IgD-negative memory B cell (primary cell): ENCODE measurements around the gene UBE2G2. TPM values are rescaled to one million over a fixed set of nuclear protein-coding genes. Genes with fewer than 3 reads are reported as not detected.

Experiments
- H3K27ac Mint-ChIP-seq, 3 donors: one replicate each; pipeline ENCODE4 v1.8.0; 2020 to 2022; ENCODE audit warnings: mild to moderate bottlenecking in 3 of 3, mixed read lengths in 3 of 3, moderate library complexity in 1 of 3
- H3K27me3 Mint-ChIP-seq: one replicate; pipeline ENCODE4 v1.8.0; 2021; ENCODE audit warnings: mixed read lengths
- H3K36me3 Mint-ChIP-seq: one replicate; pipeline ENCODE4 v1.8.0; 2020; ENCODE audit warnings: mild to moderate bottlenecking, mixed read lengths
- H3K4me1 Mint-ChIP-seq, 3 donors: one replicate each; pipeline ENCODE4 v1.8.0; 2020 to 2022; ENCODE audit warnings: mixed read lengths in 3 of 3, mild to moderate bottlenecking in 1 of 3
- H3K4me3 Mint-ChIP-seq, 4 donors: one replicate each; pipeline ENCODE4 v1.8.0; 2020 to 2022; ENCODE audit warnings: mild to moderate bottlenecking in 4 of 4, mixed read lengths in 4 of 4, moderate library complexity in 3 of 4
- H3K9me3 Mint-ChIP-seq, 3 donors: one replicate each; pipeline ENCODE4 v1.8.0; 2020 to 2021; ENCODE audit warnings: mixed read lengths in 3 of 3, mild to moderate bottlenecking in 1 of 3
- polyA plus RNA-seq: library from polyadenylated mRNA; unstranded; fragments of 300-500 nt; fragmentation: Illumina TruSeq; gene quantifications from one replicate; pipeline ENCODE4 v1.2.3, GENCODE V29; 2021

UBE2G2 gene
- polyA plus RNA-seq = 55.7 TPM

DNA sequence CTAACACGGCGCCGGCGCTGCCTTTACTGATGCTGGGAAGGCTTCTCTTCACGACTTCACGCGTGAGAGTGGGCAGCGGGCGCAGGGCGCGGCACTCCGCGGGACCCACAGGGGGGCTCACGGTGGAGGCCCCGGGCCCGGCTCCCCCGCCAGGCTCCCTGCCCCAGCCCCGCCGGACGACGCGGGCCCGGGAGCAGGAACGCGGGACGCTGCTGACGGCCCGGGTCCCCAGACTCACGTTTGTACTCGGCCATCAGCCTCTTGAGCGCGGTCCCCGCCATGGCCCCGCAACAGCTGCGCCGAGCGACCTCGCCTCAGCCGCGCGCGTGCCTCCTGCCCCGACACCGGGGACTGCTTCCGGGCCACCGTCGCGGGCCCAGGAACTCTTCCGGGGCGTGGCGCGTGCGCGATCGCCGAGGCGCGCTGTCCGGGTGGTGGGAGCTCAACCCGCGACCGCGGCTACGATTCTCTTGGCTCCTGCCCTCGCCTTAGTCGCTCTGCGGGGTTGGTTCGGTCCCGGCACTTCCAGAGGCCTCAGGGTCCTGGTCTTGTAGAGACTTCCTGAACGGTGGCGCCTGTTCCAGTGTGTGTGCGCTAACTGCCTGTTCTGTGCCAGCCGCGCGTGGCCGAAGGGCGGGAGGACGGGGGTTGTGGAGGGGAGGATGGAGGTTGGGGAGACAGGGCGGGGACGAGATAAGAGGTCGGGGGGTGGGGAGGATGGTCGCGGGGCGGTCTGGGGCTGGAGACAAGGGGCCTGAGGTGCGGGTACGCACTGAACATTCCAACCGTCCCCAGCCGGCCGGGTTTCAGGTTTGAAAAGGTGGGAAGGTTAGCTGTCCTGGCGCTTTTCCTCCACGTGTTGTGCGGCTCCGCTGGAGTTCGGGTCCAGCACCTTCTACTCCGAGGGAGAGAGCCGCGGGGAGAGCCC lies at the start of gene UBE2G2:
UBE2G2 (minus strand) TSS at position 353 of the 928 bp plus-strand sequence; CDS start at position 281, 72 bp downstream.
- Mint-ChIP-seq H3K27ac (peak within 1 kb of the TSS; percentile 75 to 97 (median 96)), H3K4me3 (peak within 1 kb of the TSS; percentile 90 to 100 (median 97)), H3K36me3 (peaks cover 4% of the 10 kb centered on the region), H3K4me1 (peaks cover 23 to 38% (median 32%) of the 10 kb centered on the region in 3 donors), H3K9me3 (no peaks in the 10 kb centered on the region), H3K27me3 (no peaks in the 10 kb centered on the region)

DNA sequence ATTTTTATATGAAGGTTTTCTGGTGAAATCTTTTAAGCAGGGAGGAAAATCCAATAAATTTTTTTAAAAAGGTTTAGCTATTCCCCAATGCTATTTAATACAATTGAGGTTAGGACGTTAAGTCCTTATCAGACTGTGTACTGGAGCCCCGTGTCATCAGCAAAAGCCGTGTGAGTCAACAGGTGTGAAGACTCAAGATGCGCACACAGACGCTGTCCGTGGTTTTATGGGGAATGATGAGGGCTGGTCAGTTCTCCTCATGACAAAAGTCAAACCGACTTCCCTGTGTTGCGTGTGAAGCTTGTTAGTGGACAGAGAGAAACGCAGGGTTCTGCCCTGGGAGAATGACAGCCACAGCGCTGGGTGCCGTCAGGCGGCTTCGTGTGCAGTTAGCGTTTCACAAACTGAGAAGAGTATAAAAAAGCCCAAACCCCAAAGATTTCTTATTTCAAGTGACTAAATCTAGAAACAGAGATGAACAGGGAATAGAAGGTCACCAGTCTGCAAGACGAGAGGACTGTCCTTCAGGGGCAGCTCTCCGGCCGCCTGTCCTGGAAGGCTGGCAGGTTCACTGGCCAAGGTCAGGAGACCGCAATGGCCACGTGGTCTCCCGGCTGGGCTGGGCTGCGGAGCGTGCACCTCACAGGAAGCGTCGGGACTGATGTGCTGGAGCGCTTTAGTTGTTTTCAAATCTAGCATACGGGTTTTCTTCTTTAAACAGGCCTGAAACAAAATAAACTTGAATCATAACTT lies 49.5 kb upstream of the UBE2G2 start:
- Mint-ChIP-seq H3K27ac (no peak overlapping the region), H3K9me3 (no peaks in the 10 kb centered on the region), H3K27me3 (peaks cover 3% of the 10 kb centered on the region), H3K36me3 (no peaks in the 10 kb centered on the region), H3K4me1 (peaks cover 5 to 6% (median 5%) of the 10 kb centered on the region in 3 donors), H3K4me3 (no peak overlapping the region)

- H3K27ac Mint-ChIP-seq = no peak overlapping the region
- peaks cover 5% of the 10 kb centered on the region for H3K27me3 Mint-ChIP-seq
- H3K9me3 Mint-ChIP-seq = no peaks in the 10 kb centered on the region
- peaks cover 6 to 7% (median 6%) of the 10 kb centered on the region in 3 donors for H3K4me1 Mint-ChIP-seq
- no peaks in the 10 kb centered on the region for H3K36me3 Mint-ChIP-seq
- no peak overlapping the region for H3K4me3 Mint-ChIP-seq
Measured at GRCh38 chr21:44850208-44850800, 48.7 kb upstream of the UBE2G2 start.

DNA sequence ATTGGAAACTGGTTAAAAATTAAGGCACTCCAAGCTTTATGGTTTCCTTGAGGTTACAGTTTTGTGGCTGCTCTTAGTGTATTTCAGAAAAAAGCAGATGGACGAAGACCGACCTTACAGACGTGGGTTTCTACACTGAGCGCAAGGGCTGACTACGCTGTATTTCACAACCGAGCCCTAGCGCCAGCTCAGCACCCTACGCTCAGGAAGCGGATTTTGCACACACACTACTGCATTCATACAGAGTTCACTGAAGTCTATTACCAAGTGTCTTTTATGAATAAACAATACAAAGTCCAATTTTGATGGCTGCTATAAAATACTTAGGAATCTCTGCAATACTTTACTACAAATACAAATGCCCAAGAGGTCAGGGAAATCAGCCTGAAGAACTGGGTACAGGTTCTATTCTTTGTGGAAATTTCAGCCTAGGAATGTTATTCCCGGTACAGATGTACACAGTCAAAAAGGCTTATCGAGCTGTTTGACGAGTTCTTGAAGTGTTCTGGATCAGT lies 48.1 kb upstream of the UBE2G2 start:
- H3K9me3 Mint-ChIP-seq = no peaks in the 10 kb centered on the region
- H3K27ac Mint-ChIP-seq = no peak overlapping the region
- H3K4me3 Mint-ChIP-seq = no peak overlapping the region
- H3K4me1 Mint-ChIP-seq = peaks cover 6 to 7% (median 6%) of the 10 kb centered on the region in 3 donors
- H3K36me3 Mint-ChIP-seq = no peaks in the 10 kb centered on the region
- H3K27me3 Mint-ChIP-seq = peaks cover 6% of the 10 kb centered on the region

- Mint-ChIP-seq H3K4me3 (peak overlapping the region in 1 of 4 donors; percentile 12), H3K27me3 (peaks cover 8% of the 10 kb centered on the region), H3K4me1 (peaks cover 6 to 7% (median 6%) of the 10 kb centered on the region in 3 donors), H3K27ac (peak overlapping the region in 1 of 3 donors; percentile 53), H3K9me3 (no peaks in the 10 kb centered on the region), H3K36me3 (no peaks in the 10 kb centered on the region)
Measured at GRCh38 chr21:44848821-44849521, 47.4 kb upstream of the UBE2G2 start.

GRCh38 chr21:44847261-44848056 lies 45.8 kb upstream of the UBE2G2 start:
- H3K4me3 Mint-ChIP-seq = no peak overlapping the region
- H3K27me3 Mint-ChIP-seq = peaks cover 13% of the 10 kb centered on the region
- peaks cover 6 to 7% (median 6%) of the 10 kb centered on the region in 3 donors for H3K4me1 Mint-ChIP-seq
- H3K27ac Mint-ChIP-seq = no peak overlapping the region
- no peaks in the 10 kb centered on the region for H3K9me3 Mint-ChIP-seq
- H3K36me3 Mint-ChIP-seq = no peaks in the 10 kb centered on the region

- Mint-ChIP-seq H3K9me3 (no peaks in the 10 kb centered on the region), H3K27ac (peak overlapping the region in 1 of 3 donors; percentile 76), H3K4me1 (peaks cover 6 to 7% (median 6%) of the 10 kb centered on the region in 3 donors), H3K27me3 (peaks cover 18% of the 10 kb centered on the region), H3K36me3 (no peaks in the 10 kb centered on the region), H3K4me3 (peak overlapping the region; percentile 14 to 80 (median 54))
Measured at GRCh38 chr21:44846485-44847260, 45.1 kb upstream of the UBE2G2 start.

GRCh38 chr21:44846224-44846484 lies 44.5 kb upstream of the UBE2G2 start:
- Mint-ChIP-seq H3K4me3 (peak overlapping the region; percentile 14 to 80 (median 54)), H3K27me3 (peaks cover 18% of the 10 kb centered on the region), H3K36me3 (no peaks in the 10 kb centered on the region), H3K9me3 (no peaks in the 10 kb centered on the region), H3K27ac (peak overlapping the region in 1 of 3 donors; percentile 76), H3K4me1 (peaks cover 6 to 7% (median 6%) of the 10 kb centered on the region in 3 donors)

DNA sequence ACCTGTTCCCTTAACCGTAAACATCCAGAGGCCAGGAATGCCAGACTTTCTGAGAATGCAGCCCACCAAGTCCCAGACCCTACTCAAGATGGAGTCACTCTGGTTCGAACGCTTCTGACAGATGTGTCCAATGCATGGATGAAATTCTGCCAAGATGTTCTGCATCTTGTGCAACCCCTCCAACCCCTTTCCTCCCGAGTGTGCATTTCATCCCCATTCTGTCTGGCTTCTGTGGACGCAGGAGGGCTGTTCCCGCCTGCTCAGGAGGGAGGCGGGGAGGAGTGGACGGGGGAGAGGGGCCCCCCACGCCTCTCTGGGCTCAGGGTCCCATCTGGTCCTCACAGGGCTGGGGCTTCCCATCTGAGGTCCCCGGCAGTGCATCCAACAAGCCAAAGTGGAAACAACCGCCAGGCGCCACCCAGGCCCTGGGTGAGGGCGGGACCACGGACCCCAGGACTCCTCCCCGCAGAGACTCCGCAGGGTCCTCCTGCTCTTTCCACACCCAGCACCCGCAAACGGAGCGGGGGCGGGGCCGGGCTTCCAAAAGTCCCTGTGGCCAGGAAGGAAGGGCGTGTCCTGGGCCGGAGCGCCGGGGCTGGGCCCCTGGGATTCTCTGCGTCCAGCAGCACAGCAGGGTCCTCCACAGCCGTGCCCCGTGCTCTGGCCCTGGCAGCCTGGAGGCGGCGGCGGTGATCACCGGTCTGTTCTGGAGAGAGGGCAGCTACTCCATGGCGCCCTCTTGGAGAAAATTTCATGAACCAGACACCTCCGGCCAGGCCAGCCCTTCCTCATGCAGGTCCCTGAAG lies 44.0 kb upstream of the UBE2G2 start:
- peaks cover 6 to 7% (median 6%) of the 10 kb centered on the region in 3 donors for H3K4me1 Mint-ChIP-seq
- peak overlapping the region; percentile 14 to 80 (median 54) for H3K4me3 Mint-ChIP-seq
- no peak overlapping the region for H3K27ac Mint-ChIP-seq
- no peaks in the 10 kb centered on the region for H3K36me3 Mint-ChIP-seq
- no peaks in the 10 kb centered on the region for H3K9me3 Mint-ChIP-seq
- peaks cover 18% of the 10 kb centered on the region for H3K27me3 Mint-ChIP-seq

- Mint-ChIP-seq H3K27ac (no peak overlapping the region), H3K4me1 (peaks cover 6 to 7% (median 6%) of the 10 kb centered on the region in 3 donors), H3K36me3 (no peaks in the 10 kb centered on the region), H3K9me3 (no peaks in the 10 kb centered on the region), H3K4me3 (no peak overlapping the region), H3K27me3 (peaks cover 18% of the 10 kb centered on the region)
Measured at GRCh38 chr21:44844256-44844655, 42.6 kb upstream of the UBE2G2 start.

DNA sequence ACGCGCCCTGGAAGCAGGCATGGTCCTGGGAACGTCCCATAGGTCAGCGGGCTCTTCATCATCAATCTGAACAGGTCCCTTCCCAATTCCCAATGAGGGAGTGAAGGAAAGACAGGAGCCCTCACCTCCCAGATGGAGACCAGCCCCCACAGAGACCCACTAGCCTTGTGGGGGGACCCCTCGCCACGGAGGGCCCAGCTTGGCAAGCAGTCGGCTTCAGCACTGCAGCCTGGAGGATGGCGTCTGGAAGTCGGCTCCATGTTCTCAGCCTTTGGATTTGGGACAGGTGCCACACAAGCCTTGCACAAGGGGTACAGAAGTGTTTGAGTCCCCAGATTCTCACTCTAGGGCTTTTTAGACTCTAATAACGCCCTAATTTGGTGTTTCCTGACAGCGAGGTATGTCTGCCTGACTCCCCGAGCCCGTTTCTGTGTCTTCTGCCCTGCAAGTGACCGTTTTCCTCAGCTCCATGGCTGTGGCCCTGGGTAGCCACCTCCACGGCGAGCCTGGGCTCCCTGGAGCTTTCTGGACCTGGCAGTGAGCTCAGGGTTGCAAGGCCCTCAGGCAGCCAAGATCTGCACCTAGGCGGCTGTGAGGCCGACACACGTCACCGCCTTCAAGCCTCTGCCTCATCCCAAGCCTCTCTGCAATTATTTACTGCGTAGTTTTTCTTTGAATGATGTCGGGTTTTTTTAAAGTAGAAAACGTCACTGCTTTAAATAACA lies 41.3 kb upstream of the UBE2G2 start:
- Mint-ChIP-seq H3K4me1 (peaks cover 6 to 7% (median 6%) of the 10 kb centered on the region in 3 donors), H3K36me3 (no peaks in the 10 kb centered on the region), H3K27me3 (peaks cover 18% of the 10 kb centered on the region), H3K4me3 (no peak overlapping the region), H3K27ac (no peak overlapping the region), H3K9me3 (no peaks in the 10 kb centered on the region)

GRCh38 chr21:44842087-44842486 lies 40.5 kb upstream of the UBE2G2 start:
- H3K36me3 Mint-ChIP-seq = no peaks in the 10 kb centered on the region
- peaks cover 18% of the 10 kb centered on the region for H3K27me3 Mint-ChIP-seq
- peak overlapping the region in 1 of 4 donors; percentile 23 for H3K4me3 Mint-ChIP-seq
- H3K4me1 Mint-ChIP-seq = peaks cover 6 to 7% (median 6%) of the 10 kb centered on the region in 3 donors
- no peaks in the 10 kb centered on the region for H3K9me3 Mint-ChIP-seq
- no peak overlapping the region for H3K27ac Mint-ChIP-seq
